ENCODE results near the gene PIK3CD.
"Not testable (repeated sequence)": the region's sequence is repeated elsewhere in the genome, so short reads cannot be mapped to it uniquely, and the experiment has no call there.

PIK3CD gene

GRCh38 chr1:9737671-9738070 is 86.1 kb downstream of the PIK3CD start:
- DNase-seq, result no peak

GRCh38 chr1:9744106-9744799 is 92.7 kb downstream of the PIK3CD start:
- DNase-seq, result no peak

- DNase-seq, result no peak
Measured at GRCh38 chr1:9746211-9746610, 94.7 kb downstream of the PIK3CD start.

GRCh38 chr1:9746651-9747050 is 95.1 kb downstream of the PIK3CD start:
- no peak for DNase-seq

GRCh38 chr1:9748391-9748790 is 96.9 kb downstream of the PIK3CD start:
- not testable (repeated sequence) for DNase-seq

- DNase-seq, result no peak
Measured at GRCh38 chr1:9749361-9749760, 97.8 kb downstream of the PIK3CD start.

GRCh38 chr1:9751971-9752370 is 100.4 kb downstream of the PIK3CD start:
- DNase-seq, result no peak

GRCh38 chr1:9753121-9753531 is 101.6 kb downstream of the PIK3CD start:
- peak; percentile 79 for DNase-seq

GRCh38 chr1:9755441-9755995 is 104.0 kb downstream of the PIK3CD start:
- DNase-seq, result no peak

- no peak for DNase-seq
Measured at GRCh38 chr1:9758559-9759121, 107.1 kb downstream of the PIK3CD start.

- no peak for DNase-seq
Measured at GRCh38 chr1:9759939-9760338, 108.4 kb downstream of the PIK3CD start.

GRCh38 chr1:9760824-9761223 is 109.3 kb downstream of the PIK3CD start:
- no peak for DNase-seq

GRCh38 chr1:9761855-9762254 is 110.3 kb downstream of the PIK3CD start:
- no peak for DNase-seq

GRCh38 chr1:9762446-9762845 is 110.9 kb downstream of the PIK3CD start:
- DNase-seq, result not testable (repeated sequence)

GRCh38 chr1:9763914-9764313 is 112.4 kb downstream of the PIK3CD start:
- no peak for DNase-seq

GRCh38 chr1:9764550-9764949 is 113.0 kb downstream of the PIK3CD start:
- no peak for DNase-seq

GRCh38 chr1:9766759-9767442 is 115.4 kb downstream of the PIK3CD start:
- DNase-seq, result peak; percentile 100

- no peak for DNase-seq
Measured at GRCh38 chr1:9767964-9768668, 116.6 kb downstream of the PIK3CD start.

- no peak for DNase-seq
Measured at GRCh38 chr1:9768983-9769382, 117.5 kb downstream of the PIK3CD start.

GRCh38 chr1:9770298-9770697 is 118.8 kb downstream of the PIK3CD start:
- no peak for DNase-seq

- DNase-seq, result no peak
Measured at GRCh38 chr1:9774712-9775679, 123.5 kb downstream of the PIK3CD start.

- DNase-seq, result no peak
Measured at GRCh38 chr1:9776685-9777084, 125.2 kb downstream of the PIK3CD start.

Measured in fibroblast of skin of back (primary cell).